OCI-LY3 (cell line): ENCODE measurements around the gene TMEM266.

Experiments used
- H2AFZ ChIP-seq: fragments of 200-600, 300-600 bp; shearing (Covaris generic); 2 replicates; pipeline ENCODE4 v1.6.0; 2014; ENCODE audit warnings: antibody characterized with exemption, low read depth, low read length
- H3K27ac ChIP-seq: fragments of 200-600, 300-600 bp; sonication (generic); 2 replicates; pipeline ENCODE4 v1.5.1; 2014; ENCODE audit warnings: mild to moderate bottlenecking, low read length, moderate library complexity, mixed read lengths
- H3K27me3 ChIP-seq: fragments of 200-600, 300-600 bp; sonication (generic); 2 replicates; pipeline ENCODE4 v1.6.1; 2014; ENCODE audit warnings: low read depth, low read length, mixed read lengths
- H3K36me3 ChIP-seq: fragments of 200-600, 300-600 bp; sonication (generic); replicated peaks from 2 replicates; pipeline ENCODE3; 2014; ENCODE audit warnings: low read depth, low read length, mixed read lengths
- H3K4me1 ChIP-seq: fragments of 300-600, 200-600 bp; sonication (generic); 2 replicates; pipeline ENCODE4 v1.6.1; 2014; ENCODE audit warnings: low read length, mixed read lengths
- H3K4me2 ChIP-seq: fragments of 200-600, 300-600 bp; sonication (generic); 2 replicates; pipeline ENCODE4 v1.6.1; 2014; ENCODE audit warnings: low read length, mixed read lengths
- H3K4me3 ChIP-seq: fragments of 300-600, 200-600 bp; sonication (generic); 2 replicates; pipeline ENCODE4 v1.5.1; 2014; ENCODE audit warnings: antibody characterized with exemption, mild to moderate bottlenecking, low read length, moderate library complexity
- H3K79me2 ChIP-seq: fragments of 300-600, 200-600 bp; shearing (Covaris generic); 2 replicates; pipeline ENCODE4 v1.6.1; 2014; ENCODE audit warnings: mild to moderate bottlenecking, low read length, mixed read lengths
- H3K9ac ChIP-seq: fragments of 300-600, 200-600 bp; shearing (Covaris generic); 2 replicates; pipeline ENCODE4 v1.6.0; 2014; ENCODE audit warnings: mild to moderate bottlenecking, low read length, moderate library complexity
- H3K9me3 ChIP-seq: fragments of 200-600, 300-600 bp; shearing (Covaris generic); 2 replicates; pipeline ENCODE4 v1.6.1; 2014; ENCODE audit warnings: low read length, mixed read lengths; ENCODE audit not compliant: insufficient read depth
- H4K20me1 ChIP-seq: fragments of 200-600, 300-600 bp; sonication (generic); 2 replicates; pipeline ENCODE4 v1.6.1; 2016; ENCODE audit warnings: low read length, mixed read lengths; ENCODE audit not compliant: insufficient read depth
- CTCF ChIP-seq: fragments of 200-600, 300-600 bp; sonication (generic); IDR thresholded peaks from 2 replicates; pipeline ENCODE4 v1.5.1; 2014; ENCODE audit warnings: antibody characterized with exemption, low read length, low read depth
- EZH2phosphoT487 ChIP-seq: fragments of 200-600 bp; shearing (Covaris generic); IDR thresholded peaks from 2 replicates; pipeline ENCODE4 v1.6.1; 2018; ENCODE audit warnings: antibody characterized with exemption, mixed run types, low read depth

The TMEM266 gene

GRCh38 chr15:76204109-76204845, 144.5 kb downstream of the TMEM266 start:
- no peak overlapping the region for H3K4me2 ChIP-seq
- H3K9me3 ChIP-seq: no peaks in the 10 kb centered on the region
- H3K4me3 ChIP-seq: no peak overlapping the region
- H3K4me1 ChIP-seq: no peaks in the 10 kb centered on the region
- no peaks in the 10 kb centered on the region for H4K20me1 ChIP-seq
- no peak overlapping the region for H3K9ac ChIP-seq
- peaks cover 8% of the 10 kb centered on the region for H3K36me3 ChIP-seq
- H3K27ac ChIP-seq: no peak overlapping the region
- H2AFZ ChIP-seq: no peak overlapping the region
- no peaks in the 10 kb centered on the region for H3K27me3 ChIP-seq
- no peak for TF ChIP-seq CTCF
- TF ChIP-seq EZH2phosphoT487: no peak
- H3K79me2 ChIP-seq: no peaks in the 10 kb centered on the region

GRCh38 chr15:76204916-76205460, 145.2 kb downstream of the TMEM266 start:
- no peaks in the 10 kb centered on the region for H3K79me2 ChIP-seq

DNA sequence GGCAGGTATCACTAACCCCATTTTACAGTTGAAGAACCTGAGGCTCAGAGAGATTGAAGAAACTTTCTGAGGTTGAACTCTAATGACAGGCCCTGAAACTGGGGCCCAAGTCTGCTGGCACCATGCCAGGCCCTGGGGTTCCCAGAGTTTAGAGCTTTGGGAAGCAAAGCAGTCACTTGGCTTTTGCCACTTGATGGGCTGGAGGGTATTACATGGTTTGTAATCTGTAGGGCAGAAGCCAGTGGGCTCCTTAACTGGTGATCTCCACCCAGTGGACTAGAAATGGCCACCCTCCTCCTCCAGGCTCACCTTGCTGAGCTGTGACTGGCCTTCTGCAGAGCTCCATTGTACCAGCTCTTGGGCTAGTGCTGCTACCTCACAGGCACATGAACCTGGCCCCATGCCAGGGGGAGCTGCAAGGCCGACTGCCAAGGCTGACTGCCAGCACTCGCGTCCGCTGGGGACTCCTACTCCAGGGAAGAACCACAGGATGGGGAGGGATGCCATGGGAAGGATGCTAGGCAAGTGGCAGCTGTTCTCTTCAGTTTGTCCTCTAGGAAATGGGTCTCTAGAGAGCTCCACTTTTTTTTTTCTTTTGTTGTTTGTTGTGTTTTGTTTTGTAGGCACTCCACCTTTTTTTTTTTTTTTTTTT, 146.7 kb downstream of the TMEM266 start:
- Histone ChIP-seq H3K4me2 (no peak overlapping the region), H3K4me1 (no peaks in the 10 kb centered on the region), H3K79me2 (no peaks in the 10 kb centered on the region), H4K20me1 (no peaks in the 10 kb centered on the region), H3K27me3 (no peaks in the 10 kb centered on the region), H3K27ac (no peak overlapping the region), H3K9ac (no peak overlapping the region), H3K36me3 (peaks cover 15% of the 10 kb centered on the region), H2AFZ (no peak overlapping the region), H3K4me3 (no peak overlapping the region), H3K9me3 (no peaks in the 10 kb centered on the region)
- TF ChIP-seq CTCF (no peak), EZH2phosphoT487 (no peak)

More at GRCh38 chr15:76204916-76205460, 145.2 kb downstream of the TMEM266 start:
- no peak for TF ChIP-seq CTCF
- no peak for TF ChIP-seq EZH2phosphoT487
- Histone ChIP-seq H3K4me2 (no peak overlapping the region), H2AFZ (no peak overlapping the region), H3K4me1 (no peaks in the 10 kb centered on the region), H3K9ac (no peak overlapping the region), H4K20me1 (no peaks in the 10 kb centered on the region), H3K27me3 (no peaks in the 10 kb centered on the region), H3K36me3 (peaks cover 8% of the 10 kb centered on the region), H3K4me3 (no peak overlapping the region), H3K9me3 (no peaks in the 10 kb centered on the region), H3K27ac (no peak overlapping the region)

- H3K36me3 ChIP-seq: peaks cover 20% of the 10 kb centered on the region
- no peaks in the 10 kb centered on the region for H3K79me2 ChIP-seq
- H4K20me1 ChIP-seq: no peaks in the 10 kb centered on the region
- no peak overlapping the region for H2AFZ ChIP-seq
- H3K27me3 ChIP-seq: no peaks in the 10 kb centered on the region
- H3K27ac ChIP-seq: no peak overlapping the region
- no peaks in the 10 kb centered on the region for H3K9me3 ChIP-seq
- no peak overlapping the region for H3K4me3 ChIP-seq
- H3K4me1 ChIP-seq: no peaks in the 10 kb centered on the region
- H3K4me2 ChIP-seq: no peak overlapping the region
- no peak overlapping the region for H3K9ac ChIP-seq
- TF ChIP-seq CTCF (no peak), EZH2phosphoT487 (no peak)
Observed at GRCh38 chr15:76208084-76208785, 148.4 kb downstream of the TMEM266 start.
